ENCODE data around the gene TRPV4. TPM values are rescaled to one million over a fixed set of nuclear protein-coding genes. Genes with fewer than 3 reads are reported as not detected.

TRPV4 gene
- total RNA-seq, 1 experiment from 2014 or later = 2.9 TPM

DNA sequence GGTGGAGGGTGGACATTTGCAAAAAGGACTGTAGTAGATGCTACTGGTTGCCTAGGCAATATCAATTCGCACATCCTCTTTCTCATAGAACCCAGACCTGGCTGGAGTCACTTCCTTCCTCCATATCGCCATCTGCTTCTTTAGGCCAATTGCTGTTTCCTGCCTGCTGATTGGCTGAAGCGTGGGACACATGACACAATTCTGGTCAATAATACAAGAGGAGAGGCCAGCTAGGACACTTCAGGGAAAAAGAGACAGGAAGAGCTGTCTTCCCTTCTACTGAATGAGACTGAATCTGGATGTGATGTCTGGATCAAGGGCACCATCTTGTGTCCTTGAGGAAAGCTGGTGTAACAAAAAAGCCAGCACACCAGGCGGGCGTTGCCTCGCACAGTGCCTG, 53.8 kb downstream of the TRPV4 start:
- H3K4me1 Mint-ChIP-seq = peaks cover 9% of the 10 kb centered on the region
- no peaks in the 10 kb centered on the region for H3K36me3 Mint-ChIP-seq
- POLR2A ChIA-PET = no interaction called here
- TF ChIP-seq ZSCAN18 (CRISPR knock-in tag; IDR thresholded peaks at IDR 0.05) = no peak
- TF ChIP-seq, protein P1, sequence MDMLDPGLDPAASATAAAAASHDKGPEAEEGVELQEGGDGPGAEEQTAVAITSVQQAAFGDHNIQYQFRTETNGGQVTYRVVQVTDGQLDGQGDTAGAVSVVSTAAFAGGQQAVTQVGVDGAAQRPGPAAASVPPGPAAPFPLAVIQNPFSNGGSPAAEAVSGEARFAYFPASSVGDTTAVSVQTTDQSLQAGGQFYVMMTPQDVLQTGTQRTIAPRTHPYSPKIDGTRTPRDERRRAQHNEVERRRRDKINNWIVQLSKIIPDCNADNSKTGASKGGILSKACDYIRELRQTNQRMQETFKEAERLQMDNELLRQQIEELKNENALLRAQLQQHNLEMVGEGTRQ (CRISPR knock-in tag; IDR thresholded peaks at IDR 0.05) = peak; percentile 66
- TF ChIP-seq, protein P2, sequence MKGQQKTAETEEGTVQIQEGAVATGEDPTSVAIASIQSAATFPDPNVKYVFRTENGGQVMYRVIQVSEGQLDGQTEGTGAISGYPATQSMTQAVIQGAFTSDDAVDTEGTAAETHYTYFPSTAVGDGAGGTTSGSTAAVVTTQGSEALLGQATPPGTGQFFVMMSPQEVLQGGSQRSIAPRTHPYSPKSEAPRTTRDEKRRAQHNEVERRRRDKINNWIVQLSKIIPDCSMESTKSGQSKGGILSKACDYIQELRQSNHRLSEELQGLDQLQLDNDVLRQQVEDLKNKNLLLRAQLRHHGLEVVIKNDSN (CRISPR knock-in tag; IDR thresholded peaks at IDR 0.05) = peak; percentile 22; the same call in 1 of the 2 replicates
- DNase-seq (ENCODE audit: low spot score) = no peak
- CTCF ChIA-PET = interaction anchor here (0.6 to 1.5 kb wide), 7 partner anchors 26 to 351 kb away, joined by 3 to 4 read pairs (median 3); no protein-coding TSS in a partner anchor
- H3K4me3 Mint-ChIP-seq = no peak overlapping the region
- no peaks in the 10 kb centered on the region for H3K27me3 Mint-ChIP-seq (ENCODE audit: low read depth)
- peaks cover 6% of the 10 kb centered on the region; the same call in 1 of the 2 replicates for H3K9me3 Mint-ChIP-seq
- no peak overlapping the region for H3K27ac Mint-ChIP-seq
- peak; percentile 18 for ATAC-seq

DNA sequence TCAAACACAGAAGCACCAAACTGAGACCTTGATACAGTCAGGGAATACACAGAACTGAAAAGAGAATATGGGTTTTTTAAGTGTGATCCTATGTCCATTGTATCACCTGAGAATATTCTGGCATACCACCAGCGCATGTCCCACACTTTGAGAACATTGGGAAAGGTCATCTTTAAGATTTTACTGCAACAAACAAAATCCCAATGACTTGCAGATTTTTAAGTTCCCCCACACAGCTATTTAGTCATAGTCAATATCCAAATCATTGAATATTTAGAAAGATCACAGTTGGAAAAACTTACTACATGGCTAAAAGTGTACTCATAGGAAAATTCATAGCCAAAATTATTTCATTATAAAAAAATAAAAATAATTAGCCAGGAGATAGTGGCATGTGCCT, 54.5 kb downstream of the TRPV4 start:
- ChIA-PET CTCF (interaction anchor here (0.9 to 1.5 kb wide), 2 partner anchors 27 to 39 kb away, joined by 3 to 4 read pairs; no protein-coding TSS in a partner anchor), POLR2A (no interaction called here)
- Mint-ChIP-seq H3K36me3 (no peaks in the 10 kb centered on the region), H3K27me3 (ENCODE audit: low read depth) (no peaks in the 10 kb centered on the region), H3K27ac (no peak overlapping the region), H3K4me3 (no peak overlapping the region), H3K4me1 (peaks cover 6% of the 10 kb centered on the region), H3K9me3 (peaks cover 6% of the 10 kb centered on the region; the same call in 1 of the 2 replicates)
- ATAC-seq (no peak), DNase-seq (ENCODE audit: low spot score) (no peak)
- TF ChIP-seq KAT7 (CRISPR knock-in tag; IDR thresholded peaks at IDR 0.05; ENCODE audit: borderline replicate concordance) (no peak), MXD4 (CRISPR knock-in tag; IDR thresholded peaks at IDR 0.05; ENCODE audit: borderline replicate concordance) (no peak), ZNF425 (CRISPR knock-in tag; conservative IDR thresholded peaks at IDR 0.05) (no peak), CREM (CRISPR knock-in tag; IDR thresholded peaks at IDR 0.05) (no peak)

- Mint-ChIP-seq H3K4me3 (0 out of 2 replicates have a peak overlapping the region, but pooled peaks have one; percentile 21), H3K27me3 (ENCODE audit: low read depth) (no peaks in the 10 kb centered on the region), H3K4me1 (peaks cover 7% of the 10 kb centered on the region), H3K27ac (0 out of 2 replicates have a peak overlapping the region, but pooled peaks have one; percentile 8), H3K36me3 (no peaks in the 10 kb centered on the region), H3K9me3 (peaks cover 6% of the 10 kb centered on the region; the same call in 1 of the 2 replicates)
- ATAC-seq = peak; percentile 41
- no peak for DNase-seq (ENCODE audit: low spot score)
- TF ChIP-seq, protein P2 (CRISPR knock-in tag; IDR thresholded peaks at IDR 0.05) = peak; percentile 80
- TF ChIP-seq RORB (CRISPR knock-in tag; IDR thresholded peaks at IDR 0.05) = no peak
- TF ChIP-seq, protein P1 (CRISPR knock-in tag; IDR thresholded peaks at IDR 0.05) = peak; percentile 89
- ChIA-PET POLR2A (no interaction called here), CTCF (interaction anchor here (0.8 to 8.6 kb wide), 5 partner anchors 58 to 179 kb away, joined by 3 to 108 read pairs (median 4); no protein-coding TSS in a partner anchor)
These were observed 55.7 kb downstream of the TRPV4 start for GRCh38 chr12:109777544-109777943.

DNA sequence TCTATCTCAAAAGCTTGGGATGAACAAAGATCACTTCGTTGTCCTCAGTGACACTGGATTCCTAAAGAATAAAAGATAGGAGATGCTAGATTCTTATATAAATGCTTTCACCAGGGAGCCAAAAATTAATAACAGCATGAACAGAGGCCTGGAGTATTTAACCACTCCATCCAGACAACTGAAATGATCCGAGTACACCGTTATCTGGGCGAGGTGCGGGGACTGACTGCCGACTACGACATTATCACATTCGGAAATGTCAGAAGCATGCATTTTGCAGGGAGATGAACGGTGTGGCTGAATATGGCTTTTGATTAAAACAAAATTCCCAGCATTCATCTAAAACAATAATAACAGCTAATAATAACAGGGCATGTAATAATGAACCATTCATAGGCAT, 56.6 kb downstream of the TRPV4 start:
- H3K4me1 Mint-ChIP-seq = peaks cover 15% of the 10 kb centered on the region
- no peak overlapping the region for H3K27ac Mint-ChIP-seq
- POLR2A ChIA-PET = no interaction called here
- CTCF ChIA-PET = interaction anchor here (1.3 to 8.6 kb wide), 4 partner anchors 13 to 257 kb away, joined by 7 to 108 read pairs (median 28); no protein-coding TSS in a partner anchor
- peaks cover 6% of the 10 kb centered on the region; the same call in 1 of the 2 replicates for H3K9me3 Mint-ChIP-seq
- ATAC-seq = no peak
- no peaks in the 10 kb centered on the region for H3K36me3 Mint-ChIP-seq
- H3K27me3 Mint-ChIP-seq (ENCODE audit: low read depth) = no peaks in the 10 kb centered on the region
- no peak for DNase-seq (ENCODE audit: low spot score)
- no peak overlapping the region for H3K4me3 Mint-ChIP-seq
- TF ChIP-seq, protein P3, sequence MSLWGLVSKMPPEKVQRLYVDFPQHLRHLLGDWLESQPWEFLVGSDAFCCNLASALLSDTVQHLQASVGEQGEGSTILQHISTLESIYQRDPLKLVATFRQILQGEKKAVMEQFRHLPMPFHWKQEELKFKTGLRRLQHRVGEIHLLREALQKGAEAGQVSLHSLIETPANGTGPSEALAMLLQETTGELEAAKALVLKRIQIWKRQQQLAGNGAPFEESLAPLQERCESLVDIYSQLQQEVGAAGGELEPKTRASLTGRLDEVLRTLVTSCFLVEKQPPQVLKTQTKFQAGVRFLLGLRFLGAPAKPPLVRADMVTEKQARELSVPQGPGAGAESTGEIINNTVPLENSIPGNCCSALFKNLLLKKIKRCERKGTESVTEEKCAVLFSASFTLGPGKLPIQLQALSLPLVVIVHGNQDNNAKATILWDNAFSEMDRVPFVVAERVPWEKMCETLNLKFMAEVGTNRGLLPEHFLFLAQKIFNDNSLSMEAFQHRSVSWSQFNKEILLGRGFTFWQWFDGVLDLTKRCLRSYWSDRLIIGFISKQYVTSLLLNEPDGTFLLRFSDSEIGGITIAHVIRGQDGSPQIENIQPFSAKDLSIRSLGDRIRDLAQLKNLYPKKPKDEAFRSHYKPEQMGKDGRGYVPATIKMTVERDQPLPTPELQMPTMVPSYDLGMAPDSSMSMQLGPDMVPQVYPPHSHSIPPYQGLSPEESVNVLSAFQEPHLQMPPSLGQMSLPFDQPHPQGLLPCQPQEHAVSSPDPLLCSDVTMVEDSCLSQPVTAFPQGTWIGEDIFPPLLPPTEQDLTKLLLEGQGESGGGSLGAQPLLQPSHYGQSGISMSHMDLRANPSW (CRISPR knock-in tag; conservative IDR thresholded peaks at IDR 0.05; ENCODE audit: low read depth) = no peak
- no peak for TF ChIP-seq ZNF532 (CRISPR knock-in tag; IDR thresholded peaks at IDR 0.05; ENCODE audit: borderline replicate concordance)
- no peak for TF ChIP-seq RELA (CRISPR knock-in tag; IDR thresholded peaks at IDR 0.05; ENCODE audit: borderline replicate concordance)
